A673 (cell line): ENCODE measurements around the gene ILDR1. TPM values are rescaled to one million over a fixed set of nuclear protein-coding genes. Genes with fewer than 3 reads are reported as not detected.
A peak's percentile ranks its signal among the peaks of the same experiment; 100 is the strongest.

Experiments used
- Bru-seq: library from RNA; stranded (reverse); fragments of 400-500 nt; gene quantifications from one replicate; lab custom pipeline; 2021; lab: Mats Ljungman, UMichigan
- BruChase-seq, 2 experiments: library from RNA; stranded (reverse); fragments of 400-500 nt; gene quantifications; one replicate each; lab custom pipeline; 2021; lab: Mats Ljungman, UMichigan
- BruUV-seq: library from RNA; stranded (reverse); fragments of 400-500 nt; replicated peaks from 2 replicates; lab custom pipeline; 2021; lab: Mats Ljungman, UMichigan
- CTCF ChIA-PET: fragments of 300-600 bp; sonication (Branson Sonifier 250); formaldehyde crosslinking; loops from one replicate; lab custom pipeline; 2022; ENCODE audit warnings: antibody characterized with exemption; lab: Charles Lee
- POLR2A ChIA-PET: fragments of 300-600 bp; sonication (Branson Sonifier 250); formaldehyde crosslinking; loops from one replicate; lab custom pipeline; 2022; ENCODE audit warnings: antibody characterized with exemption; ENCODE audit not compliant: low non-redundant PET; lab: Charles Lee
- DNase-seq: peaks from one replicate; pipeline ENCODE4 v3.0.0-alpha.2; 2015; ENCODE audit warnings: low spot score
- H3K27ac ChIP-seq: fragments of 200-600 bp; sonication (generic); 2 replicates; pipeline ENCODE4 v1.5.1; 2016; ENCODE audit warnings: mixed run types, low read depth, mild to moderate bottlenecking, mixed read lengths, antibody characterized with exemption, low read length; ENCODE audit not compliant: poor library complexity, severe bottlenecking
- H3K27me3 ChIP-seq: fragments of 200-600 bp; sonication (generic); replicated peaks from 2 replicates; pipeline ENCODE4 v1.6.1; 2017; ENCODE audit warnings: mixed run types, low read depth, mild to moderate bottlenecking, mixed read lengths, antibody characterized with exemption, low read length; ENCODE audit not compliant: insufficient read depth, poor library complexity
- H3K36me3 ChIP-seq: fragments of 200-600 bp; sonication (generic); 2 replicates; pipeline ENCODE4 v1.6.1; 2016; ENCODE audit warnings: mixed run types, mild to moderate bottlenecking, mixed read lengths, antibody characterized with exemption, low read length; ENCODE audit not compliant: insufficient read depth, poor library complexity, severe bottlenecking
- H3K4me1 ChIP-seq: fragments of 200-600 bp; sonication (generic); 2 replicates; pipeline ENCODE4 v1.6.1; 2017; ENCODE audit warnings: mixed run types, mild to moderate bottlenecking, mixed read lengths, antibody characterized with exemption, low read length; ENCODE audit not compliant: insufficient read depth, poor library complexity, severe bottlenecking
- H3K4me3 ChIP-seq: fragments of 200-600 bp; sonication (generic); 2 replicates; pipeline ENCODE4 v1.5.1; 2016; ENCODE audit warnings: low read depth, mixed run types, mild to moderate bottlenecking, mixed read lengths, low read length; ENCODE audit not compliant: poor library complexity, severe bottlenecking
- H3K9me3 ChIP-seq: fragments of 200-600 bp; sonication (generic); 2 replicates; pipeline ENCODE4 v1.6.1; 2016; ENCODE audit warnings: mixed run types, low read depth, mild to moderate bottlenecking, mixed read lengths, antibody characterized with exemption, low read length; ENCODE audit not compliant: poor library complexity, severe bottlenecking
- EZH2 ChIP-seq: fragments of 200-600 bp; sonication (generic); IDR thresholded peaks from 2 replicates; pipeline ENCODE4 v1.6.1; 2017; ENCODE audit warnings: borderline replicate concordance, low read depth, mild to moderate bottlenecking, mixed read lengths, antibody characterized with exemption, low read length; ENCODE audit not compliant: poor library complexity, severe bottlenecking
- intact Hi-C: fragments of 100-400 bp; cut with micrococcal nuclease; formaldehyde crosslinking; loops from one replicate; pipeline ENCODE4 v1.10.0; 2022; ENCODE audit not compliant: unreplicated experiment
- long read RNA-seq: library from polyadenylated mRNA; stranded (forward); transcript quantifications from one replicate; pipeline ENCODE4 v2.0.0, GENCODE V29; 2022
- total RNA-seq: library from RNA; stranded (reverse); gene quantifications from 2 replicates; pipeline ENCODE4 v1.2.3, GENCODE V29; 2021
- TF ChIP-seq, protein P1 (sequence below): fragments of 300-800, 200-600 bp; sonication (generic); conservative IDR thresholded peaks from 2 replicates; pipeline ENCODE4 v1.5.1; 2017; ENCODE audit warnings: low read depth, mild to moderate bottlenecking, antibody characterized with exemption, low read length, moderate library complexity, mixed read lengths

Gene ILDR1
- total RNA-seq (not detected in 2 replicates), Bru-seq, nascent RNA (percentile 14 among the genes with signal in this experiment), BruChase-seq, experiment 1, labeled RNA remaining after a 2-hour chase (percentile 2 among the genes with signal in this experiment), BruChase-seq, experiment 2, labeled RNA remaining after a 6-hour chase (percentile 9 among the genes with signal in this experiment)
- long read RNA-seq = 0 reads

DNA sequence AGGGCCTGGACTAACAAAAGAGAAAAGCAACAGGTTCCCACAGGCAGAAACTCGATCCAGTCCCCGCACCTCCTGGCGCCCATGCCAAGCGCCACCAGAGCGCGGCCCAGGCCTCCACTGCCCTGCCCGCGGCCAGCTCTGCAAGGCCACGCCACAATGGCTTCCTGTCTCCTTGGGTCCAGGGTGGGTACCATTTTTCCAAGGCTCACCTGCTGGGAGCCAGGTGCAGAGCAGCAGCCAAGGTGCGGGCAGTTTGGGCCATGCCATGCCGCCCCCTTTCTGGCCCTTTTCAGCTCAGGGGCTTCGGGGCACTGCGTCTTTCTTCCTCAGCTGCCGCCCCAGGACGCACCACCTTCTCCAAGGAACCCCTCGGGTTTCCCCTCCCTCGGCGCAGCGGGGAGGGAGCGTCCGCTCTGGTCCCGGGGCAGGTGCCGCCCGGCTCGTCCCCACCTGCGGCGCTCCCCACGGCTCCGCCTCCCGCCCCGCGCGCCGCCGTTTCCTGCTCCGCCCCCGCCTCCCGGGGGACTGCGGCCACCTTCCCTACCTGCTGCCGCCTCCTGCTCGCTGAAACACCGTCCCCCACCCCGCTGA is at the start of gene ILDR1:
Gene ILDR1, minus strand, starts transcription at position 437 of the 591 bp plus-strand sequence. Its CDS starts 170 bp downstream, at position 267.
- no peaks in the 10 kb centered on the region for H3K36me3 ChIP-seq
- CTCF ChIA-PET = no interaction called here
- H3K9me3 ChIP-seq = no peaks in the 10 kb centered on the region
- no TSS peak for BruUV-seq
- no peaks in the 10 kb centered on the region for H3K27me3 ChIP-seq
- intact Hi-C loops = no loop called here
- DNase-seq = no peak
- TF ChIP-seq, protein P1, sequence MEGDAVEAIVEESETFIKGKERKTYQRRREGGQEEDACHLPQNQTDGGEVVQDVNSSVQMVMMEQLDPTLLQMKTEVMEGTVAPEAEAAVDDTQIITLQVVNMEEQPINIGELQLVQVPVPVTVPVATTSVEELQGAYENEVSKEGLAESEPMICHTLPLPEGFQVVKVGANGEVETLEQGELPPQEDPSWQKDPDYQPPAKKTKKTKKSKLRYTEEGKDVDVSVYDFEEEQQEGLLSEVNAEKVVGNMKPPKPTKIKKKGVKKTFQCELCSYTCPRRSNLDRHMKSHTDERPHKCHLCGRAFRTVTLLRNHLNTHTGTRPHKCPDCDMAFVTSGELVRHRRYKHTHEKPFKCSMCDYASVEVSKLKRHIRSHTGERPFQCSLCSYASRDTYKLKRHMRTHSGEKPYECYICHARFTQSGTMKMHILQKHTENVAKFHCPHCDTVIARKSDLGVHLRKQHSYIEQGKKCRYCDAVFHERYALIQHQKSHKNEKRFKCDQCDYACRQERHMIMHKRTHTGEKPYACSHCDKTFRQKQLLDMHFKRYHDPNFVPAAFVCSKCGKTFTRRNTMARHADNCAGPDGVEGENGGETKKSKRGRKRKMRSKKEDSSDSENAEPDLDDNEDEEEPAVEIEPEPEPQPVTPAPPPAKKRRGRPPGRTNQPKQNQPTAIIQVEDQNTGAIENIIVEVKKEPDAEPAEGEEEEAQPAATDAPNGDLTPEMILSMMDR = no peak
- no peak for TF ChIP-seq EZH2
- no peak within 1 kb of the TSS for H3K27ac ChIP-seq
- no peaks in the 10 kb centered on the region for H3K4me1 ChIP-seq
- POLR2A ChIA-PET = no interaction called here
- peak within 1 kb of the TSS; percentile 32 for H3K4me3 ChIP-seq

- no peaks in the 10 kb centered on the region for H3K9me3 ChIP-seq
- no TSS peak for BruUV-seq
- POLR2A ChIA-PET = no interaction called here
- H3K27ac ChIP-seq = no peak overlapping the region
- TF ChIP-seq, protein P1 = no peak
- no peak for TF ChIP-seq EZH2
- H3K27me3 ChIP-seq = no peaks in the 10 kb centered on the region
- H3K4me3 ChIP-seq = no peak overlapping the region
- peaks cover 22% of the 10 kb centered on the region for H3K4me1 ChIP-seq
- CTCF ChIA-PET = no interaction called here
- intact Hi-C loops = no loop called here
- H3K36me3 ChIP-seq = no peaks in the 10 kb centered on the region
- no peak for DNase-seq
These were observed 45.7 kb upstream of the ILDR1 start for GRCh38 chr3:122067588-122068240.

DNA sequence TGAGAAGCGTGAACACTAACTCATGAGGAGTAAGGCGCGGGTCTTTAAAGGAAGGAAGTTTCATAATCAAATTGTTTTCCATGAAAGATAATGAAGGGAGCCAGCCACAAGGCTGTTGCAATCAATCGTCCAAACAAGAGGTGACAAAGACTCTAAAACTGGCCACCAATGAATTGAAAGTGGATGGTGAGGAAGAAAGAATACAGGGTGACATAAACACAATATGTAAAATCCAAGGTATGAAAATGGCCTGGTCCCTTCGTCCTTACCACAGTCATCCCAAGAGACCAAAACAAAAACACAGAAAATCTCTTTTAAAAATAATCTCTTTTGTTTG is 45.1 kb upstream of the ILDR1 start:
- no peaks in the 10 kb centered on the region for H3K36me3 ChIP-seq
- CTCF ChIA-PET = no interaction called here
- no TSS peak for BruUV-seq
- H3K9me3 ChIP-seq = no peaks in the 10 kb centered on the region
- no peaks in the 10 kb centered on the region for H3K27me3 ChIP-seq
- POLR2A ChIA-PET = no interaction called here
- intact Hi-C loops = no loop called here
- peak; percentile 43 for DNase-seq
- TF ChIP-seq EZH2 = no peak
- TF ChIP-seq, protein P1 = no peak
- peak overlapping the region; percentile 33 for H3K27ac ChIP-seq
- H3K4me3 ChIP-seq = no peak overlapping the region
- peaks cover 22% of the 10 kb centered on the region for H3K4me1 ChIP-seq
